Measurements from ENCODE around the gene SOX4.

GRCh38 chr6:21593927-21594415 lies 420 bp downstream of the SOX4 start:
- no peak for TF ChIP-seq CTCF (IDR thresholded peaks at IDR 0.05)
- no peak for TF ChIP-seq EP300 (IDR thresholded peaks at IDR 0.05)
- TF ChIP-seq POLR2A (IDR thresholded peaks at IDR 0.05), result no peak
- no peak for TF ChIP-seq POLR2AphosphoS5 (IDR thresholded peaks at IDR 0.05)
